ENCODE measurements around the gene RREB1.

DNA sequence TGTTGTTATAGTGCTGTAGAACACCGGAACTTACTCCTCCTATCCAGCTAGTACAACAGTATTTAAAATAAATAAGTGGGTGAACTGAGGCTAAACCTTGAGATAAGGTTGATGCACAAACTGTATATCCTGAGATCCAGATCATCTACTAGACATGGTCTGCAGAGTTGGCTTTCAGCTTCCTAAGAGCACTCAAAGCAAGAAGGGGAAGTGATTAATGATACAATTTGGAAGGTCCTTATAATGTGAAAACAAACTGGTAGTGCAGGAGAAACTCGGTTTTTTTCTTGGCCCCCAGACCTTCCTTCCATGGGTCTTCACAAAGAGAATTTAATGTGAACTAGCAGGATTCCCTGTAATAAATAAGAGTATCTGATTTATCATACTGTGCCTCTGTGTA, 27.4 kb upstream of the RREB1 start:
- TF ChIP-seq CTCF (IDR thresholded peaks at IDR 0.05; ENCODE audit: borderline replicate concordance, extremely low read depth, low read length, poor library complexity, severe bottlenecking), result no peak
- TF ChIP-seq EZH2 (IDR thresholded peaks at IDR 0.05; ENCODE audit: borderline replicate concordance, low read depth, low read length, severe bottlenecking), result no peak
